NK-92 (cell line): Measurements from ENCODE around the gene ZNF644.
A peak's percentile ranks its signal among the peaks of the same experiment; 100 is the strongest.

ENCODE experiments used
- DNase-seq: peaks from one replicate; lab custom pipeline; 2025; ENCODE audit not compliant: unreplicated experiment; lab: John Stamatoyannopoulos, UW

The ZNF644 gene

DNA sequence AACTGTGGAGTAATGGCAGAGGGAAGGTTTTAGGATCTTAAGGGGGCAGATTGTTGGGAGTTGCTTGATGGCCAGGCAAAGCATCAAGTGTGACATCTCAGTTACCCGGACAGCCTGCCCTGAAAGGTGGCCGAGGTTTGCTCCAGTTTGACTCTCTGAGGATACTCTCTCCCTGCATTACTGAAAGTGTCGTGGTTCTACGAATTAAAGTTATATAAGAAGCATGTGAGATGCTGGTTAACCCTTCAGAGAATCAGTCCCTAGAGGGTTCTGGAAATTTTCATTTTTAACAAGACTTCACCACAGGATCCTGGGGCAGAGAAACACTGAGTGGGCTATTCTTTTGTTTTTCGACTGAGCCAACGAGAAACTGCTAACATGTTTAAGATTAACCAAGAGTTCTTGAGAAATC is 689 bp upstream of the ZNF644 start:
- DNase-seq, result no peak

DNA sequence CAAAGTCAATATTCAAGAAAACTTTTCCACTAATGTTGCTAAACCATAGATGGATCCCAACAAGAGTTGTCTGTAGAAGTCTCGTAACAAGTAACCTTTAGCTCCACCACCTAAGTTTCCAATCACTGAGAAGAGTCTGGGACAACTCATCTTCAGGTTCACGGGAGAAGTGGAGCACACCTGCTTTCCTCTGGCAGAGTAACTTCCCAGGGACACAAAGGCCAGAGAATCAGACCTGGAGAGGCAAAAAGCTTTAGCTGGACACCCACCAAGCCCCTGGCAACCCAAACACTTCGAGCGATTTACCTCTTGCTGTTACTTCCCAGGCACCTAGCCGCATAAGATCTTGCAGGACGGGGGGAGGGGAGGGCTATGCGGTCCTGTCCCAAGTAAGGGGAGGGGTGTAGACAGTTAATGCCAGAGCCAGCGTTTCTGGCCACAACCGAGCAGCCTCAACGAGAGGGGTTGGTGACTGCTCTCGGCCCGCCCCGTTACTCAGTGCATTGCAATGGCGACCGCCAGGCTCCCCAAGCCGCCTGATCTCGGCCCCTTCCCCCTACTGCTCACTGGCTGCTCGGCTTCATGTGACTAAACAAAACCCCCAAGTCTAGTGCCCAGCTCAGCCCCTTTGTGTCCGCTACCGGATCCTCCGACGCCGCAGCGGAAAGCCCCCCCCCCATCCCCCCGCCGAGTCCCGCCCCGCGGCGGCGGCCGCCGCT is 709 bp downstream of the ZNF644 start:
- DNase-seq, result peak; percentile 25

- no peak for DNase-seq
These were observed 1.3 kb downstream of the ZNF644 start for GRCh38 chr1:91020486-91020885.

DNA sequence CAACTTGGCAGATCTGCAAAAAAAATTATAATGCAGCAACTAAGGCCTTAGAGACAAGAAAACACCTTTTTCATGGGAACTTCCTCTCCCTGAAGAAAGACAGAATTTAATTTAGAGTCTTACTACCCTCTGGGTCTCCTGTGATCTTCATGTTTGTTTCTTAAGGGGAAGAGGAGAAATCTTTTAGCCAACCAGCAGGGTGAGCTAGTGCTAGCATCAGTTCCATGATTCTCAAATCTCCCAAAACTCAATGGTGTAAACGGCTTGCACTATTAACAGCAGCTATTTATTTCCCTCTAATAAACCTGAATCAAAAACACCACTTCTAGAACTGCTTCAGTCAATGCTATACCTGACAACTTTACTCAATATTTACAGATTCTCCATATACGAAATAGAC is 3.8 kb downstream of the ZNF644 start:
- no peak for DNase-seq

GRCh38 chr1:91015794-91016550 is 5.9 kb downstream of the ZNF644 start:
- no peak for DNase-seq

GRCh38 chr1:91015358-91015780 is 6.5 kb downstream of the ZNF644 start:
- no peak for DNase-seq

GRCh38 chr1:91014475-91014874 is 7.4 kb downstream of the ZNF644 start:
- DNase-seq, result no peak

GRCh38 chr1:91013302-91013701 is 8.5 kb downstream of the ZNF644 start:
- no peak for DNase-seq

DNA sequence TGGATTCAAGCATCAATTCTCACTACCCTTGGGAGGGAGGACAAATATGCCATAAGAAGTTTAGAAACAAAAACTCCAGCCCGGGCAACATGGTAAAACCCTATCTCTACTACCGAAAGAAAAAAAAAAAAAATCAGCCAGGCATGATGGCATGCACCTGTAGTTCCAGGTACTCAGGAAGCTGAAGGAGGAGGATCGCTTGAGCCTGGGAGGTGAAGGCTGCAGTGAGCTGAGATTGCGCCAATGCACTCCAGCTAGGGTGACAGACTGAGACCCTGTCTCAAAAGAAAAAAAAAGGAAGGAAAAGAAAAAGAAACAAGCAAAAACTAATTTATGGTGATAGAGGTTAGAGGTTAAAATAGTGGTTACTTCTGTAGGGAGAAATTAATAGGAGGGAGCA is 9.6 kb downstream of the ZNF644 start:
- DNase-seq, result no peak

- DNase-seq, result no peak
These were observed 10.1 kb downstream of the ZNF644 start for GRCh38 chr1:91011726-91012125.

DNA sequence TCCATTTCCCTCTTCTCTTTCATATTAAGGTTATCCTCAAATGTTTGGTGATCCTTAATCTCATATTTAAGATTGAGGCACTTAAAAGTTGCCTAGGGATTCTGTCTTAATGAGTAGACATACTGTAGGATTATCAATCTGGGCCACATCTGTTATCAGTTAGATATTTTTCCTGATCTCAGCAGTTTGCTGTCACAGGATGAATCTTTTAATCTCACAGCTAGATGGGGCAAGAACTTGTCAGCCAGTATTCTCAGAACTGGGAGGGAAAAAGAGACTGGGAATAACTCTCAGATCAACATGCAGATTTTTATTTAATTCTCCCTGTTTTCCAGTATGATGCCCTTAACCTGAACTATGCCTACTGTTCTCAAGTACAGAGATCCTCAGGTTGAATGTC is 14.0 kb downstream of the ZNF644 start:
- no peak for DNase-seq

DNA sequence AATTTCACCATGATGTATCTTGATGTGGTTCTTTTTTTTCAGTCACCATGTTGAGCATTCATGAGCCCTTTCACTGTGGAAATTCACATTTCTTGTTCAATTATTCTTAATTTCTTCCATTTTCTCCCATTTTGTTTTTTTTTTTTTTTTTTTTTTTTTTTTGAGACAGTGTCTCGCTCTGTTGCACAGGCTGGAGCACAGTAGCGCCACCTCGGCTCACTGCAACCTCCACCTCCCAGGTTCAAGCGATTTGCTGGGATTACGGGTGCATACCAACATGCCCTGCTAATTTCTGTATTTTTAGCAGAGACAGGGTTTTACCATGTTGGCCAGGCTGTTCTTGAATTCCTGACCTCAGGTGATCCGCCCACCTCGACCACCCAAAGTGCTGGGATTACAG is 14.7 kb downstream of the ZNF644 start:
- DNase-seq, result no peak

DNA sequence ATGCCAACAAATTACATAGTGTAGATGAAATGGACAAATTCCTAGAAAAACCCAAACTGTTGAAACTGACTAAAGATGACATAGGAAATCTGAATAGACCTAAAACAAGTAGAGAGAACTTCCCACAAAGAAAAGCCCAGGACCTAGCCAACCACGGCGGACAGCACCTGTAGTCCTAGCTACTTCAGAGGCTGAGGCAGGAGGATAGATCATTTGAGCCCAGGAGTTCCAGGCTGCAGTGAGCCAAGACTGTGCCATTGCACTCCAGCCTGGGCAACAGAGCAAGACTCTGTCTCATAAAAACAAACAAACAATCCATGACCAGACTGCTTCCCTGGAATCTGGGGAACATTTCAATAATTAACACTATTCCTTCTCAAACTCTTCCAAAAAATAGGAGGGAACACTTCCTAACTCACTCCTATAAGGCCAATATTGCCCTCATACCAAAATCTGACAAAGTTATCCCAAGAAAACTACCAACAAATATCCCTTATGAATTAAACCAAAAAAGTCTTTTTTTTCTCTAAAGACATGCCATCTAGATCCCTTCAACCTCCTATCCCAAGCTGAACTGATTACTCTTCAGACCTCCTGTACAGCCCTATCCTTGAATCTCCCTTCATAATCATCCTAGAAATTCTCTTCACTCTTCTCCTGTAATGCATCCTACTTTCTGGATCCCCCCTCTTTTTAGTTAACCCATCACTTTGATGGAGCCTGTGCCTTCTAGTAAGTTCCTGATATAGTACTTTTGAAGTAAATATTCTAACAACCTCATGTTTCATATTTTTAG is 15.5 kb downstream of the ZNF644 start:
- DNase-seq, result no peak

GRCh38 chr1:91005285-91005684 is 16.6 kb downstream of the ZNF644 start:
- DNase-seq, result no peak

- no peak for DNase-seq
These were observed 17.7 kb downstream of the ZNF644 start for GRCh38 chr1:91004145-91004544.

GRCh38 chr1:90996742-90997413 is 25.0 kb downstream of the ZNF644 start:
- DNase-seq, result no peak

GRCh38 chr1:90995311-90995894 is 26.4 kb downstream of the ZNF644 start:
- no peak for DNase-seq

- DNase-seq, result no peak
These were observed 27.4 kb downstream of the ZNF644 start for GRCh38 chr1:90994461-90994860.

DNA sequence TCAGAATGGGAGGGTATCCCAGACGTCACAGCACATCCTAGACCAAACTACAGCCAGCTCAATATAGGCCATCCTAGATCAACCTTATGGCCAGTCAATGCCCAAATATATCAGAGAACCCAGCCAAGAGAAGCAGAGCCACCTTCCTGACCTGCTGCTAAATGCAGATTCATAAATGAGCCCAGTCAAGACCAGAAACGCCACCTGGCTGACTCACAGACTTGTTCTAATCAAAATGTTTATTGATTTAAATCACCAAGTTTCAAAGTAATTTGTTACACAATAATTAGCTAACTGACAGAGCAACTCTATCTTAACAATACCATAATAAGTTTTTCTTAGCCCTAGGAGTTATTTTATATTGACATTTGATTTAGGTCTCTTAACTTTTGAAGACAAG is 28.6 kb downstream of the ZNF644 start:
- no peak for DNase-seq

GRCh38 chr1:90990779-90991178 is 31.1 kb downstream of the ZNF644 start:
- DNase-seq, result no peak

GRCh38 chr1:90989990-90990389 is 31.8 kb downstream of the ZNF644 start:
- no peak for DNase-seq
